Neural cell (in vitro differentiated cells): ENCODE results near the gene ELFN1. TPM values are rescaled to one million over a fixed set of nuclear protein-coding genes. Genes with fewer than 3 reads are reported as not detected.

ENCODE experiments used
- H2AFZ ChIP-seq: fragments of 200-600, 300-800 bp; sonication (generic), shearing (Covaris generic); 2 replicates; pipeline ENCODE4 v1.6.0; 2014; ENCODE audit warnings: low read depth, mild to moderate bottlenecking, antibody characterized with exemption, low read length, moderate library complexity
- H3F3A ChIP-seq: fragments of 200-600 bp; shearing (Covaris generic); 2 replicates; pipeline ENCODE4 v1.6.1; 2016; ENCODE audit warnings: mild to moderate bottlenecking, moderate library complexity, mixed read lengths, antibody characterized with exemption, low read length; ENCODE audit not compliant: insufficient read depth, poor library complexity, severe bottlenecking
- H3K27ac ChIP-seq: fragments of 200-600, 300-800 bp; sonication (generic), shearing (Covaris generic); 2 replicates; pipeline ENCODE4 v1.5.1; 2014; ENCODE audit warnings: mild to moderate bottlenecking, low read length, moderate library complexity
- H3K27me3 ChIP-seq: fragments of 300-800, 200-600 bp; sonication (generic), shearing (Covaris generic); 2 replicates; pipeline ENCODE4 v1.6.0; 2014; ENCODE audit warnings: mild to moderate bottlenecking, low read depth, low read length, moderate library complexity; ENCODE audit not compliant: insufficient read depth
- H3K36me3 ChIP-seq: fragments of 300-800, 200-600 bp; sonication (generic), shearing (Covaris generic); 2 replicates; pipeline ENCODE4 v1.5.1; 2014; ENCODE audit warnings: mild to moderate bottlenecking, antibody characterized with exemption, low read length, moderate library complexity; ENCODE audit not compliant: insufficient read depth
- H3K4me2 ChIP-seq: fragments of 300-800, 200-600 bp; sonication (generic), shearing (Covaris generic); 2 replicates; pipeline ENCODE4 v1.6.0; 2014; ENCODE audit warnings: mild to moderate bottlenecking, low read length
- H3K4me3 ChIP-seq: fragments of 300-800, 200-600 bp; sonication (generic), shearing (Covaris generic); 2 replicates; pipeline ENCODE4 v1.5.1; 2014; ENCODE audit warnings: mild to moderate bottlenecking, low read length, moderate library complexity
- H3K79me2 ChIP-seq: fragments of 200-600 bp; shearing (Covaris generic); replicated peaks from 2 replicates; pipeline ENCODE4 v1.6.0; 2014; ENCODE audit warnings: mild to moderate bottlenecking, low read length, moderate library complexity; ENCODE audit not compliant: insufficient read depth
- H3K9ac ChIP-seq: fragments of 300-800, 200-600 bp; sonication (generic), shearing (Covaris generic); 2 replicates; pipeline ENCODE4 v1.6.1; 2016; ENCODE audit warnings: mild to moderate bottlenecking, low read length, mixed read lengths
- H3K9me2 ChIP-seq: fragments of 200-600 bp; shearing (Covaris generic); 2 replicates; pipeline ENCODE4 v1.6.1; 2016; ENCODE audit warnings: mild to moderate bottlenecking, low read length, mixed read lengths; ENCODE audit not compliant: insufficient read depth
- H3K9me3 ChIP-seq: fragments of 200-600, 300-800 bp; sonication (generic), shearing (Covaris generic); 2 replicates; pipeline ENCODE4 v1.6.1; 2016; ENCODE audit warnings: mild to moderate bottlenecking, mixed run types, low read length, moderate library complexity, mixed read lengths
- H4K20me1 ChIP-seq: fragments of 200-600 bp; shearing (Covaris generic); 2 replicates; pipeline ENCODE4 v1.6.1; 2016; ENCODE audit warnings: mild to moderate bottlenecking, mixed run types; ENCODE audit not compliant: insufficient read depth
- EP300 ChIP-seq: fragments of 450-650 bp; conservative IDR thresholded peaks from 2 replicates; pipeline ENCODE4 v1.6.1; 2014; ENCODE audit warnings: antibody characterized with exemption, mild to moderate bottlenecking, moderate library complexity; ENCODE audit not compliant: poor library complexity, severe bottlenecking
- EZH2 ChIP-seq: fragments of 200-600, 300-800 bp; shearing (Covaris generic), sonication (generic); IDR thresholded peaks from 2 replicates; pipeline ENCODE4 v1.6.1; 2014; ENCODE audit warnings: antibody characterized with exemption, low read length, borderline replicate concordance, mild to moderate bottlenecking; ENCODE audit not compliant: insufficient read depth, poor library complexity, severe bottlenecking
- MXI1 ChIP-seq: fragments of 450-650 bp; conservative IDR thresholded peaks from 2 replicates; pipeline ENCODE4 v1.6.1; 2014; ENCODE audit warnings: antibody characterized with exemption, mild to moderate bottlenecking; ENCODE audit not compliant: poor library complexity, severe bottlenecking
- POLR2AphosphoS5 ChIP-seq: IDR thresholded peaks from 2 replicates; pipeline ENCODE4 v1.6.1; 2012
- RAD21 ChIP-seq: fragments of 450-650 bp; conservative IDR thresholded peaks from 2 replicates; pipeline ENCODE4 v1.6.1; 2014; ENCODE audit warnings: antibody characterized with exemption, mild to moderate bottlenecking, moderate library complexity
- SMC3 ChIP-seq: fragments of 450-650 bp; conservative IDR thresholded peaks from 2 replicates; pipeline ENCODE4 v1.6.1; 2014; ENCODE audit warnings: antibody characterized with exemption, mild to moderate bottlenecking, moderate library complexity; ENCODE audit not compliant: poor library complexity
- TAF1 ChIP-seq: IDR thresholded peaks from 2 replicates; pipeline ENCODE4 v1.6.1; 2012; ENCODE audit warnings: low read depth
- polyA plus RNA-seq: library from polyadenylated mRNA; depleted of rRNA; stranded (reverse); fragments of >200 nt; gene quantifications from 2 replicates; pipeline ENCODE4 v1.2.3, GENCODE V29; 2014
- TF ChIP-seq, protein P1 (sequence below): IDR thresholded peaks from 2 replicates; pipeline ENCODE4 v1.6.1; 2012; ENCODE audit warnings: borderline replicate concordance
- TF ChIP-seq, protein P2 (sequence below): fragments of 450-650 bp; IDR thresholded peaks from 2 replicates; pipeline ENCODE4 v1.5.1; 2014; ENCODE audit warnings: antibody characterized with exemption, mild to moderate bottlenecking, moderate library complexity; ENCODE audit not compliant: poor library complexity, severe bottlenecking

Gene ELFN1
- polyA plus RNA-seq, 1 donor from 2014 or later = 11.8 TPM

GRCh38 chr7:1647961-1648672 lies 22.0 kb upstream of the ELFN1 start:
- H3K9me3 ChIP-seq = no peaks in the 10 kb centered on the region
- TF ChIP-seq, protein P1, sequence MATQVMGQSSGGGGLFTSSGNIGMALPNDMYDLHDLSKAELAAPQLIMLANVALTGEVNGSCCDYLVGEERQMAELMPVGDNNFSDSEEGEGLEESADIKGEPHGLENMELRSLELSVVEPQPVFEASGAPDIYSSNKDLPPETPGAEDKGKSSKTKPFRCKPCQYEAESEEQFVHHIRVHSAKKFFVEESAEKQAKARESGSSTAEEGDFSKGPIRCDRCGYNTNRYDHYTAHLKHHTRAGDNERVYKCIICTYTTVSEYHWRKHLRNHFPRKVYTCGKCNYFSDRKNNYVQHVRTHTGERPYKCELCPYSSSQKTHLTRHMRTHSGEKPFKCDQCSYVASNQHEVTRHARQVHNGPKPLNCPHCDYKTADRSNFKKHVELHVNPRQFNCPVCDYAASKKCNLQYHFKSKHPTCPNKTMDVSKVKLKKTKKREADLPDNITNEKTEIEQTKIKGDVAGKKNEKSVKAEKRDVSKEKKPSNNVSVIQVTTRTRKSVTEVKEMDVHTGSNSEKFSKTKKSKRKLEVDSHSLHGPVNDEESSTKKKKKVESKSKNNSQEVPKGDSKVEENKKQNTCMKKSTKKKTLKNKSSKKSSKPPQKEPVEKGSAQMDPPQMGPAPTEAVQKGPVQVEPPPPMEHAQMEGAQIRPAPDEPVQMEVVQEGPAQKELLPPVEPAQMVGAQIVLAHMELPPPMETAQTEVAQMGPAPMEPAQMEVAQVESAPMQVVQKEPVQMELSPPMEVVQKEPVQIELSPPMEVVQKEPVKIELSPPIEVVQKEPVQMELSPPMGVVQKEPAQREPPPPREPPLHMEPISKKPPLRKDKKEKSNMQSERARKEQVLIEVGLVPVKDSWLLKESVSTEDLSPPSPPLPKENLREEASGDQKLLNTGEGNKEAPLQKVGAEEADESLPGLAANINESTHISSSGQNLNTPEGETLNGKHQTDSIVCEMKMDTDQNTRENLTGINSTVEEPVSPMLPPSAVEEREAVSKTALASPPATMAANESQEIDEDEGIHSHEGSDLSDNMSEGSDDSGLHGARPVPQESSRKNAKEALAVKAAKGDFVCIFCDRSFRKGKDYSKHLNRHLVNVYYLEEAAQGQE = no peak
- H3K36me3 ChIP-seq = no peaks in the 10 kb centered on the region
- H3K27ac ChIP-seq = peak overlapping the region; percentile 51
- no peaks in the 10 kb centered on the region for H3K9me2 ChIP-seq
- H3F3A ChIP-seq = no peaks in the 10 kb centered on the region
- no peaks in the 10 kb centered on the region for H3K27me3 ChIP-seq
- H4K20me1 ChIP-seq = no peaks in the 10 kb centered on the region
- no peak overlapping the region for H2AFZ ChIP-seq
- no peak overlapping the region for H3K4me3 ChIP-seq
- no peak overlapping the region for H3K4me2 ChIP-seq
- no peaks in the 10 kb centered on the region for H3K79me2 ChIP-seq
- H3K9ac ChIP-seq = peak overlapping the region; percentile 43

DNA sequence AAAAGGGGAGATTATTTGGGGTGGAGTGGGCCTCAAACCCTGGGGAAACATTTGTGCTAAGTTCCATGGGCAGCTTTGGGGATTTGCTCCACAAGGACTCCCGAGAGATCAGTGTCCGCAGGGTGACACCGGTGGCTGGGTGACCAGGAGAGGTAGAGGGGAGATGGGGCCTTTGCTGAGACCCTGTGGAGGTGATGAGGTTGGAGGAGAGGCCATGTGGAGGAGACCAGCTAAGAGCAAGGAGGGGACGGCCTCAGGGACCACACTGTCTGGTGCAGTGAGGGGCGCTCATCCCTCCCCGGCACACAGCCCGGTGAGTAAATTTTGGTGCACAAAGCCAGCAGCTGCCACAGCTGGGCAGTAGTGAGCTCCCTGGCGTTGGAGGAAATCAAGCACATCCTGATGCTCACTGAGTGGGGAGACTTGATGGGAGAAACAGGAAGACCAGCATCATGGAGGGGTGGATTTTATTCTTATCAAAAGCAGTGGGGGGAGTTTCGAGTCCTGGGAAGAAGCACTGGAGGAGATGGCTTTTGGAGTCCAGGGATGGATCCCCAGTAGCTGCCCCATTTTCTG lies 20.2 kb upstream of the ELFN1 start:
- Histone ChIP-seq H3K79me2 (no peaks in the 10 kb centered on the region), H2AFZ (no peak overlapping the region), H3F3A (no peaks in the 10 kb centered on the region), H3K9me2 (no peaks in the 10 kb centered on the region), H4K20me1 (no peaks in the 10 kb centered on the region), H3K9me3 (no peaks in the 10 kb centered on the region), H3K4me3 (no peak overlapping the region), H3K4me2 (no peak overlapping the region), H3K36me3 (no peaks in the 10 kb centered on the region), H3K27ac (no peak overlapping the region), H3K9ac (no peak overlapping the region), H3K27me3 (no peaks in the 10 kb centered on the region)
- TF ChIP-seq RAD21 = no peak

DNA sequence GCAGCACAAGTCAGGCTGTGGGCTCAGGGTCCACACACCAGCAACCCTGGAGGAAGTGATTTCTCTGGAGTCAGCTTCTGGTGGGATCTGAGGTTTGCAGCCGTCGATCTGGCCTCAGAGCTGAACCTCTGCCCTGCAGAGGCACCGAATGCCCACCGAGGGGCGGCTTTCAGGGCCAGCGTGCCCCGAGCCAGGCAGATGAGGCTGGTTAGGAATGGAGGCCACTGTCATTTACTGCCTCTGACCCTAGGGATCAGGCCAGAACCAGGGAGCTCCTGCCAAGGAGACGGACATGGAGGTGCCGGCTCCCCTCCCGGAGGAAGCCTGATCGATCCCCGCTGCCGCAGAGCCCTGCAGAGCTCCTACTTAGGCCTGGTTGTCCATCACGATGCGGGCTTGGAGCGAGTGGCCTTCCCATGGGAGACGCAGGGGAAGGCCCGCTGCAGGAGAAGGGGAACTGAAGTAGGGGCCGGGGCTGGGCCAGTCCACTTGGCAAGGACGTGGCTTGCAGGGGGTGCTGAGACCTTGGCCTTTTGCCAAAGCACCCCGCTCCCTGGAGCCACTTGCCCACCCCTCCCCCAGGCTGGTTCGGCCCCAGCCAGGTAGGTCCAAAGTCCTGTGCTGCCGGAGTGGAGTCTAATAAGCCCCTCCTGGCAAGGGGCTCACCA lies 19.6 kb upstream of the ELFN1 start:
- Histone ChIP-seq H4K20me1 (no peaks in the 10 kb centered on the region), H3K27me3 (no peaks in the 10 kb centered on the region), H3K79me2 (no peaks in the 10 kb centered on the region), H3K36me3 (no peaks in the 10 kb centered on the region), H3K4me2 (no peak overlapping the region), H3K9me3 (no peaks in the 10 kb centered on the region), H3K9me2 (no peaks in the 10 kb centered on the region), H2AFZ (no peak overlapping the region), H3K27ac (no peak overlapping the region), H3K9ac (no peak overlapping the region), H3K4me3 (no peak overlapping the region), H3F3A (no peaks in the 10 kb centered on the region)
- TF ChIP-seq TAF1 (no peak), EP300 (no peak), SMC3 (no peak), RAD21 (no peak), EZH2 (no peak), POLR2AphosphoS5 (no peak), MXI1 (no peak)
- TF ChIP-seq, protein P2, sequence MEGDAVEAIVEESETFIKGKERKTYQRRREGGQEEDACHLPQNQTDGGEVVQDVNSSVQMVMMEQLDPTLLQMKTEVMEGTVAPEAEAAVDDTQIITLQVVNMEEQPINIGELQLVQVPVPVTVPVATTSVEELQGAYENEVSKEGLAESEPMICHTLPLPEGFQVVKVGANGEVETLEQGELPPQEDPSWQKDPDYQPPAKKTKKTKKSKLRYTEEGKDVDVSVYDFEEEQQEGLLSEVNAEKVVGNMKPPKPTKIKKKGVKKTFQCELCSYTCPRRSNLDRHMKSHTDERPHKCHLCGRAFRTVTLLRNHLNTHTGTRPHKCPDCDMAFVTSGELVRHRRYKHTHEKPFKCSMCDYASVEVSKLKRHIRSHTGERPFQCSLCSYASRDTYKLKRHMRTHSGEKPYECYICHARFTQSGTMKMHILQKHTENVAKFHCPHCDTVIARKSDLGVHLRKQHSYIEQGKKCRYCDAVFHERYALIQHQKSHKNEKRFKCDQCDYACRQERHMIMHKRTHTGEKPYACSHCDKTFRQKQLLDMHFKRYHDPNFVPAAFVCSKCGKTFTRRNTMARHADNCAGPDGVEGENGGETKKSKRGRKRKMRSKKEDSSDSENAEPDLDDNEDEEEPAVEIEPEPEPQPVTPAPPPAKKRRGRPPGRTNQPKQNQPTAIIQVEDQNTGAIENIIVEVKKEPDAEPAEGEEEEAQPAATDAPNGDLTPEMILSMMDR = no peak
- TF ChIP-seq, protein P1 = no peak
